ENCODE measurements around the gene EDRF1.

EDRF1 gene

GRCh38 chr10:125768219-125768855 is 48.8 kb downstream of the EDRF1 start (continued):
- no peak for TF ChIP-seq SETDB1 (IDR thresholded peaks at IDR 0.05; ENCODE audit: insufficient read length, low read length)
- 0 out of 2 replicates have a peak, but pooled peaks have one; percentile 71 for TF ChIP-seq ZNF174 (tag by site-specific recombination; IDR thresholded peaks at IDR 0.05)
- 0 out of 2 replicates have a peak, but pooled peaks have one; percentile 45 for TF ChIP-seq ZNF776 (tag by site-specific recombination; IDR thresholded peaks at IDR 0.05; ENCODE audit: borderline replicate concordance)
- peak; percentile 37; the same call in 1 of the 2 replicates for TF ChIP-seq ZNF596 (tag by site-specific recombination; IDR thresholded peaks at IDR 0.05)
- TF ChIP-seq ZSCAN16 (tag by site-specific recombination; IDR thresholded peaks at IDR 0.05), result peak; percentile 77; the same call in 1 of the 2 replicates
- TF ChIP-seq ZNF350 (tag by site-specific recombination; IDR thresholded peaks at IDR 0.05), result peak; percentile 88
- TF ChIP-seq ZNF112 (tag by site-specific recombination; IDR thresholded peaks at IDR 0.05), result peak; percentile 56; the same call in 1 of the 2 replicates
- TF ChIP-seq ZNF549 (tag by site-specific recombination; IDR thresholded peaks at IDR 0.05), result peak; percentile 78
- TF ChIP-seq ZNF37A (tag by site-specific recombination; IDR thresholded peaks at IDR 0.05), result peak; percentile 77
- 0 out of 2 replicates have a peak, but pooled peaks have one; percentile 22 for TF ChIP-seq ZNF10 (tag by site-specific recombination; IDR thresholded peaks at IDR 0.05)
- peak; percentile 80 for TF ChIP-seq ZNF544 (tag by site-specific recombination; IDR thresholded peaks at IDR 0.05)
- TF ChIP-seq PRDM4 (tag by site-specific recombination; IDR thresholded peaks at IDR 0.05), result 0 out of 2 replicates have a peak, but pooled peaks have one; percentile 27
- TF ChIP-seq ZNF660 (tag by site-specific recombination; IDR thresholded peaks at IDR 0.05), result peak; percentile 84
- peak; percentile 86 for TF ChIP-seq FEZF1 (tag by site-specific recombination; IDR thresholded peaks at IDR 0.05)
- no peak for TF ChIP-seq ZNF132 (tag by site-specific recombination; IDR thresholded peaks at IDR 0.05; ENCODE audit: borderline replicate concordance)
- TF ChIP-seq ZNF324 (tag by site-specific recombination; IDR thresholded peaks at IDR 0.05), result no peak
- peak; percentile 69; the same call in 1 of the 2 replicates for TF ChIP-seq ZNF221 (tag by site-specific recombination; IDR thresholded peaks at IDR 0.05; ENCODE audit: borderline replicate concordance)
- peak; percentile 9; the same call in 1 of the 2 replicates for TF ChIP-seq GLI2 (tag by site-specific recombination; IDR thresholded peaks at IDR 0.05; ENCODE audit: borderline replicate concordance, low read depth)
- TF ChIP-seq ZNF184 (tag by site-specific recombination; IDR thresholded peaks at IDR 0.05), result peak; percentile 68
- TF ChIP-seq ZBTB44 (tag by site-specific recombination; IDR thresholded peaks at IDR 0.05), result peak; percentile 81

GRCh38 chr10:125769175-125769574 is 49.7 kb downstream of the EDRF1 start:
- TF ChIP-seq ZNF704 (tag by site-specific recombination; IDR thresholded peaks at IDR 0.05) (no peak), ZNF768 (tag by site-specific recombination; IDR thresholded peaks at IDR 0.05) (no peak), ZBTB8A (tag by site-specific recombination; IDR thresholded peaks at IDR 0.05) (no peak), HOXD13 (CRISPR knock-in tag; IDR thresholded peaks at IDR 0.05; ENCODE audit: borderline replicate concordance) (no peak), TSHZ1 (tag by site-specific recombination; IDR thresholded peaks at IDR 0.05; ENCODE audit: borderline replicate concordance) (no peak), GLI4 (tag by site-specific recombination; IDR thresholded peaks at IDR 0.05) (peak; percentile 97)
- Histone ChIP-seq H3K4me1 (ENCODE audit: control insufficient read depth, insufficient read depth, low read length) (peaks cover 4% of the 10 kb centered on the region; the same call in 1 of the 2 replicates), H3K27ac (ENCODE audit: extremely low read depth, low read depth, low read length) (no peak overlapping the region), H3K9me3 (ENCODE audit: control insufficient read depth, insufficient read depth, low read depth, low read length) (no peaks in the 10 kb centered on the region), H3K36me3 (ENCODE audit: control insufficient read depth in 2 of 2, insufficient read depth in 1 of 2, low read length in 2 of 2) (peaks cover 7 to 39% of the 10 kb centered on the region in 2 experiments), H3K4me3 (ENCODE audit: low read depth, low read length) (no peak overlapping the region)
- CTCF ChIA-PET, result interaction anchor here (0.6 kb wide), 1 partner anchor 71 kb away, joined by 3 read pairs; no protein-coding TSS in a partner anchor
- POLR2A ChIA-PET, result interaction anchor here (1.2 kb wide), 1 partner anchor 54 kb away, joined by 3 read pairs; the partner anchor contains the start of genes BCCIP and UROS

All from HEK293 (cell line).